Panc1 (cell line): ENCODE results near the gene SRPX2. TPM values are rescaled to one million over a fixed set of nuclear protein-coding genes. Genes with fewer than 3 reads are reported as not detected.

Experiments
- ATAC-seq: fragments of 200-7000 bp; cut with Tn5 transposase; 2 replicates; pipeline ENCODE4 v1.9.1; 2020; ENCODE audit warnings: mild to moderate bottlenecking, moderate library complexity
- BruUV-seq: library from RNA; stranded (reverse); fragments of 400-500 nt; replicated peaks from 2 replicates; lab custom pipeline; 2021; lab: Mats Ljungman, UMichigan
- CTCF ChIA-PET: fragments of 300-600 bp; sonication (Branson Sonifier 250); formaldehyde crosslinking; loops from one replicate; lab custom pipeline; 2022; ENCODE audit warnings: antibody characterized with exemption; lab: Charles Lee
- POLR2A ChIA-PET: fragments of 300-600 bp; sonication (Branson Sonifier 250); formaldehyde crosslinking; loops from one replicate; lab custom pipeline; 2022; ENCODE audit warnings: antibody characterized with exemption; lab: Charles Lee
- DNase-seq: peaks from one replicate; pipeline ENCODE4 v3.0.0-alpha.2; 2010; ENCODE audit warnings: low read depth, low spot score
- H3K27ac ChIP-seq: 2 replicates; pipeline ENCODE4 v1.5.1; 2011; ENCODE audit warnings: mild to moderate bottlenecking, low read length, inconsistent platforms
- H3K27me3 ChIP-seq: fragments of 200-500 bp; sonication (Bioruptor generic); 2 replicates; pipeline ENCODE4 v1.6.0; 2014; ENCODE audit warnings: low read length, inconsistent platforms; ENCODE audit not compliant: control insufficient read depth, insufficient read depth
- H3K36me3 ChIP-seq: fragments of 200-500 bp; sonication (Bioruptor generic); 2 replicates; pipeline ENCODE4 v1.5.1; 2014; ENCODE audit warnings: inconsistent platforms, mild to moderate bottlenecking, low read length, moderate library complexity; ENCODE audit not compliant: control insufficient read depth, insufficient read depth
- H3K4me1 ChIP-seq: 2 replicates; pipeline ENCODE4 v1.5.1; 2011; ENCODE audit warnings: inconsistent platforms, mild to moderate bottlenecking, low read length, moderate library complexity; ENCODE audit not compliant: control insufficient read depth, insufficient read depth
- H3K4me3 ChIP-seq, 2 experiments: 2 replicates each; pipeline ENCODE4 v1.5.1; 2011 to 2012; ENCODE audit warnings: low read depth in 2 of 2, low read length in 2 of 2, mild to moderate bottlenecking in 2 of 2, inconsistent platforms in 1 of 2, moderate library complexity in 1 of 2
- H3K9me3 ChIP-seq: fragments of 200-500 bp; sonication (Bioruptor generic); 2 replicates; pipeline ENCODE4 v1.5.1; 2014; ENCODE audit warnings: low read depth, mild to moderate bottlenecking, inconsistent platforms, low read length, moderate library complexity; ENCODE audit not compliant: control insufficient read depth, insufficient read depth
- POLR2AphosphoS5 ChIP-seq: IDR thresholded peaks from 2 replicates; pipeline ENCODE4 v1.6.1; 2012; ENCODE audit warnings: mild to moderate bottlenecking, low read depth, low read length, moderate library complexity
- SIN3A ChIP-seq: IDR thresholded peaks from 2 replicates; pipeline ENCODE4 v1.6.1; 2012; ENCODE audit warnings: low read depth, mild to moderate bottlenecking, low read length, moderate library complexity, borderline replicate concordance; ENCODE audit not compliant: insufficient read depth
- TCF7L2 ChIP-seq: IDR thresholded peaks from 2 replicates; pipeline ENCODE4 v1.6.1; 2011; ENCODE audit warnings: mild to moderate bottlenecking, low read depth, low read length, inconsistent platforms
- in situ Hi-C: cut with HindIII; loops from 2 replicates; pipeline ENCODE4 v1.10.0; 2016; ENCODE audit warnings: low sequenced_read_pairs, low pct_unique_long_range_greater_than_20kb
- intact Hi-C: fragments of 100-400 bp; cut with micrococcal nuclease; formaldehyde crosslinking; loops from one replicate; pipeline ENCODE4 v1.10.0; 2022; ENCODE audit not compliant: unreplicated experiment
- total RNA-seq: library from RNA; stranded (reverse); gene quantifications from one replicate; pipeline ENCODE4 v1.2.1, GENCODE V29; 2021; ENCODE audit not compliant: unreplicated experiment
- TF ChIP-seq, protein P1 (sequence below), 2 experiments: IDR thresholded peaks; 2 replicates each; pipeline ENCODE4 v1.6.1; 2011 to 2012; ENCODE audit warnings: low read depth in 2 of 2, control low read depth in 1 of 2, low read length in 1 of 2, mild to moderate bottlenecking in 1 of 2, moderate library complexity in 1 of 2; ENCODE audit not compliant: insufficient read depth in 1 of 2
- TF ChIP-seq, protein P2 (sequence below): fragments of 450-650 bp; IDR thresholded peaks from 2 replicates; pipeline ENCODE4 v1.5.1; 2017; ENCODE audit warnings: mild to moderate bottlenecking

The SRPX2 gene
- total RNA-seq, 1 experiment from 2014 or later: 1.2 TPM

- TF ChIP-seq, protein P1, sequence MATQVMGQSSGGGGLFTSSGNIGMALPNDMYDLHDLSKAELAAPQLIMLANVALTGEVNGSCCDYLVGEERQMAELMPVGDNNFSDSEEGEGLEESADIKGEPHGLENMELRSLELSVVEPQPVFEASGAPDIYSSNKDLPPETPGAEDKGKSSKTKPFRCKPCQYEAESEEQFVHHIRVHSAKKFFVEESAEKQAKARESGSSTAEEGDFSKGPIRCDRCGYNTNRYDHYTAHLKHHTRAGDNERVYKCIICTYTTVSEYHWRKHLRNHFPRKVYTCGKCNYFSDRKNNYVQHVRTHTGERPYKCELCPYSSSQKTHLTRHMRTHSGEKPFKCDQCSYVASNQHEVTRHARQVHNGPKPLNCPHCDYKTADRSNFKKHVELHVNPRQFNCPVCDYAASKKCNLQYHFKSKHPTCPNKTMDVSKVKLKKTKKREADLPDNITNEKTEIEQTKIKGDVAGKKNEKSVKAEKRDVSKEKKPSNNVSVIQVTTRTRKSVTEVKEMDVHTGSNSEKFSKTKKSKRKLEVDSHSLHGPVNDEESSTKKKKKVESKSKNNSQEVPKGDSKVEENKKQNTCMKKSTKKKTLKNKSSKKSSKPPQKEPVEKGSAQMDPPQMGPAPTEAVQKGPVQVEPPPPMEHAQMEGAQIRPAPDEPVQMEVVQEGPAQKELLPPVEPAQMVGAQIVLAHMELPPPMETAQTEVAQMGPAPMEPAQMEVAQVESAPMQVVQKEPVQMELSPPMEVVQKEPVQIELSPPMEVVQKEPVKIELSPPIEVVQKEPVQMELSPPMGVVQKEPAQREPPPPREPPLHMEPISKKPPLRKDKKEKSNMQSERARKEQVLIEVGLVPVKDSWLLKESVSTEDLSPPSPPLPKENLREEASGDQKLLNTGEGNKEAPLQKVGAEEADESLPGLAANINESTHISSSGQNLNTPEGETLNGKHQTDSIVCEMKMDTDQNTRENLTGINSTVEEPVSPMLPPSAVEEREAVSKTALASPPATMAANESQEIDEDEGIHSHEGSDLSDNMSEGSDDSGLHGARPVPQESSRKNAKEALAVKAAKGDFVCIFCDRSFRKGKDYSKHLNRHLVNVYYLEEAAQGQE (IDR thresholded peaks at IDR 0.05; ENCODE audit: insufficient read depth in 1 of 2, low read depth in 2 of 2, low read length in 1 of 2): no peak
- TF ChIP-seq TCF7L2 (no peak), POLR2AphosphoS5 (no peak), SIN3A (no peak)
- TF ChIP-seq, protein P2, sequence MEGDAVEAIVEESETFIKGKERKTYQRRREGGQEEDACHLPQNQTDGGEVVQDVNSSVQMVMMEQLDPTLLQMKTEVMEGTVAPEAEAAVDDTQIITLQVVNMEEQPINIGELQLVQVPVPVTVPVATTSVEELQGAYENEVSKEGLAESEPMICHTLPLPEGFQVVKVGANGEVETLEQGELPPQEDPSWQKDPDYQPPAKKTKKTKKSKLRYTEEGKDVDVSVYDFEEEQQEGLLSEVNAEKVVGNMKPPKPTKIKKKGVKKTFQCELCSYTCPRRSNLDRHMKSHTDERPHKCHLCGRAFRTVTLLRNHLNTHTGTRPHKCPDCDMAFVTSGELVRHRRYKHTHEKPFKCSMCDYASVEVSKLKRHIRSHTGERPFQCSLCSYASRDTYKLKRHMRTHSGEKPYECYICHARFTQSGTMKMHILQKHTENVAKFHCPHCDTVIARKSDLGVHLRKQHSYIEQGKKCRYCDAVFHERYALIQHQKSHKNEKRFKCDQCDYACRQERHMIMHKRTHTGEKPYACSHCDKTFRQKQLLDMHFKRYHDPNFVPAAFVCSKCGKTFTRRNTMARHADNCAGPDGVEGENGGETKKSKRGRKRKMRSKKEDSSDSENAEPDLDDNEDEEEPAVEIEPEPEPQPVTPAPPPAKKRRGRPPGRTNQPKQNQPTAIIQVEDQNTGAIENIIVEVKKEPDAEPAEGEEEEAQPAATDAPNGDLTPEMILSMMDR: no peak
- ChIA-PET CTCF (no interaction called here), POLR2A (no interaction called here)
- H3K36me3 ChIP-seq: no peaks in the 10 kb centered on the region
- intact Hi-C loops (no loop called here), in situ Hi-C loops (no loop called here)
- BruUV-seq: no TSS peak
- DNase-seq (no peak), ATAC-seq (no peak)
- no peaks in the 10 kb centered on the region for H3K4me1 ChIP-seq
- no peak overlapping the region for H3K27ac ChIP-seq
- no peaks in the 10 kb centered on the region; the same call in 1 of the 2 replicates for H3K27me3 ChIP-seq
- H3K4me3 ChIP-seq: no peak overlapping the region
- no peaks in the 10 kb centered on the region for H3K9me3 ChIP-seq
Measured at GRCh38 chrX:100599456-100599855, 44.5 kb upstream of the SRPX2 start.

- ChIA-PET POLR2A (no interaction called here), CTCF (no interaction called here)
- intact Hi-C loops (no loop called here), in situ Hi-C loops (no loop called here)
- no peak for DNase-seq
- no peaks in the 10 kb centered on the region; the same call in 1 of the 2 replicates for H3K27me3 ChIP-seq
- H3K36me3 ChIP-seq: no peaks in the 10 kb centered on the region
- H3K4me1 ChIP-seq: no peaks in the 10 kb centered on the region
- no peak overlapping the region for H3K27ac ChIP-seq
- ATAC-seq: no peak
- TF ChIP-seq TCF7L2 (no peak), POLR2AphosphoS5 (no peak), SIN3A (no peak)
- TF ChIP-seq, protein P1 (IDR thresholded peaks at IDR 0.05; ENCODE audit: insufficient read depth in 1 of 2, low read depth in 2 of 2, low read length in 1 of 2): no peak
- TF ChIP-seq, protein P2: no peak
- no peak overlapping the region for H3K4me3 ChIP-seq
- no peaks in the 10 kb centered on the region for H3K9me3 ChIP-seq
- BruUV-seq: no TSS peak
Measured at GRCh38 chrX:100600340-100600739, 43.7 kb upstream of the SRPX2 start.
